Fibroblast of lung (primary cell): Measurements from ENCODE around the gene RPUSD4. TPM values are rescaled to one million over a fixed set of nuclear protein-coding genes. Genes with fewer than 3 reads are reported as not detected.

Experiments used
- DNase-seq, 2 donors: peaks; one replicate each; pipeline versions ENCODE4 v3.0.0 to v3.0.0-alpha.2; 2010; ENCODE audit warnings: low read depth in 2 of 2
- H2AFZ ChIP-seq: 2 replicates; pipeline ENCODE4 v1.5.1; 2012; ENCODE audit warnings: low read length, control low read depth, inconsistent platforms
- H3K27ac ChIP-seq: 2 replicates; pipeline ENCODE4 v1.5.1; 2011; ENCODE audit warnings: low read length, control low read depth; ENCODE audit not compliant: insufficient read depth
- H3K27me3 ChIP-seq: 2 replicates; pipeline ENCODE4 v1.5.1; 2011; ENCODE audit warnings: mild to moderate bottlenecking, low read length; ENCODE audit not compliant: control insufficient read depth, insufficient read depth
- H3K36me3 ChIP-seq: 2 replicates; pipeline ENCODE4 v1.5.1; 2011; ENCODE audit warnings: low read length; ENCODE audit not compliant: control insufficient read depth, insufficient read depth
- H3K4me1 ChIP-seq: 2 replicates; pipeline ENCODE4 v1.5.1; 2011; ENCODE audit warnings: low read length; ENCODE audit not compliant: control insufficient read depth, insufficient read depth; ENCODE audit errors: extremely low read depth
- H3K4me2 ChIP-seq: 2 replicates; pipeline ENCODE4 v1.5.1; 2011; ENCODE audit warnings: low read length, control low read depth; ENCODE audit not compliant: insufficient read depth; ENCODE audit errors: extremely low read depth
- H3K4me3 ChIP-seq, 4 experiments: fragments of 200-600 bp in 1 of 4; sonication (generic) in 1 of 4; replicated peaks in 1 of 4; 2 replicates each; pipeline ENCODE4 v1.5.1; 2011 to 2016; ENCODE audit warnings: low read length in 4 of 4, low read depth in 3 of 4, mild to moderate bottlenecking in 3 of 4, control low read depth in 2 of 4, inconsistent platforms in 1 of 4, mixed read lengths in 1 of 4; ENCODE audit not compliant: insufficient read depth in 1 of 4; ENCODE audit errors: control extremely low read depth in 1 of 4
- H3K79me2 ChIP-seq: 2 replicates; pipeline ENCODE4 v1.5.1; 2012; ENCODE audit warnings: mild to moderate bottlenecking, low read length, inconsistent platforms; ENCODE audit not compliant: control insufficient read depth, insufficient read depth
- H3K9ac ChIP-seq: 2 replicates; pipeline ENCODE4 v1.5.1; 2011; ENCODE audit warnings: mild to moderate bottlenecking, low read length, control low read depth; ENCODE audit not compliant: insufficient read depth
- H3K9me3 ChIP-seq: 2 replicates; pipeline ENCODE4 v1.5.1; 2012; ENCODE audit warnings: low read depth, low read length; ENCODE audit not compliant: control insufficient read depth, insufficient read depth
- H4K20me1 ChIP-seq: 2 replicates; pipeline ENCODE4 v1.5.1; 2011; ENCODE audit warnings: low read length; ENCODE audit not compliant: control insufficient read depth, insufficient read depth; ENCODE audit errors: extremely low read depth
- CTCF ChIP-seq, 2 donors: IDR thresholded peaks in 1 of 2; conservative IDR thresholded peaks in 1 of 2; 1 replicate in 1 of 2; 2 replicates in 1 of 2; pipeline ENCODE4 v1.5.1; 2011 to 2012; ENCODE audit warnings: low read length in 2 of 2, control low read depth in 1 of 2, inconsistent platforms in 1 of 2, low read depth in 1 of 2, mild to moderate bottlenecking in 1 of 2
- EZH2 ChIP-seq: IDR thresholded peaks from 2 replicates; pipeline ENCODE4 v1.5.1; 2012; ENCODE audit warnings: low read length, control low read depth, mild to moderate bottlenecking; ENCODE audit errors: missing control alignments
- polyA plus RNA-seq, 2 donors: library from polyadenylated mRNA; depleted of rRNA in 1 of 2; stranded (reverse) in 1 of 2; unstranded in 1 of 2; fragments of >200 nt; gene quantifications; 2 replicates each; pipeline ENCODE4 v1.2.1, GENCODE V29; 2011 to 2012; ENCODE audit warnings: missing spikeins in 1 of 2
- total RNA-seq: library from RNA; depleted of rRNA; stranded (reverse); fragments of >200 nt; gene quantifications from 2 replicates; pipeline ENCODE4 v1.2.1, GENCODE V29; 2014

RPUSD4 gene
- total and polyA plus RNA-seq, 2 donors (not counting 1 experiment from before 2014, with no cell fraction given): 16.3 to 26.9 TPM

GRCh38 chr11:126186025-126186698, 25.3 kb downstream of the RPUSD4 start:
- H3K27me3 ChIP-seq: no peaks in the 10 kb centered on the region
- no peak for DNase-seq
- no peak overlapping the region for H3K4me3 ChIP-seq
- H3K9ac ChIP-seq: no peak overlapping the region
- H2AFZ ChIP-seq: no peak overlapping the region
- H3K4me1 ChIP-seq: no peaks in the 10 kb centered on the region
- TF ChIP-seq CTCF (conservative IDR thresholded peaks at IDR 0.05 in 1 of 2, IDR thresholded peaks at IDR 0.05 in 1 of 2; ENCODE audit: low read depth in 1 of 2, low read length in 2 of 2) (no peak), EZH2 (no peak)
- no peaks in the 10 kb centered on the region for H3K36me3 ChIP-seq
- no peak overlapping the region for H3K4me2 ChIP-seq
- no peak overlapping the region for H3K27ac ChIP-seq
- H3K9me3 ChIP-seq: no peaks in the 10 kb centered on the region
- H4K20me1 ChIP-seq: no peaks in the 10 kb centered on the region
- H3K79me2 ChIP-seq: no peaks in the 10 kb centered on the region

- no peak for TF ChIP-seq EZH2
- no peak for TF ChIP-seq CTCF (conservative IDR thresholded peaks at IDR 0.05 in 1 of 2, IDR thresholded peaks at IDR 0.05 in 1 of 2; ENCODE audit: low read depth in 1 of 2, low read length in 2 of 2)
- Histone ChIP-seq H4K20me1 (no peaks in the 10 kb centered on the region), H3K4me1 (no peaks in the 10 kb centered on the region), H3K4me3 (no peak overlapping the region), H3K27me3 (no peaks in the 10 kb centered on the region), H3K9ac (no peak overlapping the region), H3K9me3 (no peaks in the 10 kb centered on the region), H3K4me2 (no peak overlapping the region), H3K27ac (no peak overlapping the region), H3K36me3 (no peaks in the 10 kb centered on the region), H2AFZ (no peak overlapping the region), H3K79me2 (no peaks in the 10 kb centered on the region)
- DNase-seq: no peak
Measured at GRCh38 chr11:126185259-126186024, 26.0 kb downstream of the RPUSD4 start.

- Histone ChIP-seq H2AFZ (no peak overlapping the region), H3K36me3 (no peaks in the 10 kb centered on the region), H3K4me3 (no peak overlapping the region), H3K4me2 (no peak overlapping the region), H3K79me2 (no peaks in the 10 kb centered on the region), H4K20me1 (no peaks in the 10 kb centered on the region), H3K27me3 (no peaks in the 10 kb centered on the region), H3K9me3 (no peaks in the 10 kb centered on the region), H3K4me1 (no peaks in the 10 kb centered on the region), H3K27ac (no peak overlapping the region), H3K9ac (no peak overlapping the region)
- no peak for DNase-seq
- TF ChIP-seq EZH2 (no peak), CTCF (conservative IDR thresholded peaks at IDR 0.05 in 1 of 2, IDR thresholded peaks at IDR 0.05 in 1 of 2; ENCODE audit: low read depth in 1 of 2, low read length in 2 of 2) (no peak)
Measured at GRCh38 chr11:126182787-126183445, 28.5 kb downstream of the RPUSD4 start.
